GM12875 (cell line): Measurements from ENCODE around the gene BRSK2.

Experiments used
- H3K4me3 ChIP-seq: one replicate; pipeline ENCODE4 v1.5.1; 2011; ENCODE audit warnings: low read depth, low read length, control low read depth
- CTCF ChIP-seq: IDR thresholded peaks from 2 replicates; pipeline ENCODE4 v1.5.1; 2011; ENCODE audit warnings: low read depth, mild to moderate bottlenecking, control low read depth, inconsistent platforms, low read length, moderate library complexity, borderline replicate concordance; ENCODE audit not compliant: insufficient read depth

BRSK2 gene

GRCh38 chr11:1499899-1500298 is 110.2 kb downstream of the BRSK2 start:
- no peak overlapping the region for H3K4me3 ChIP-seq
- no peak for TF ChIP-seq CTCF

- no peak for TF ChIP-seq CTCF
- H3K4me3 ChIP-seq = no peak overlapping the region
Observed at GRCh38 chr11:1500466-1501420, 111.0 kb downstream of the BRSK2 start.

- H3K4me3 ChIP-seq = no peak overlapping the region
- no peak for TF ChIP-seq CTCF
Observed at GRCh38 chr11:1501421-1502167, 111.9 kb downstream of the BRSK2 start.

GRCh38 chr11:1502168-1502953 is 112.6 kb downstream of the BRSK2 start:
- TF ChIP-seq CTCF = no peak
- H3K4me3 ChIP-seq = no peak overlapping the region

- H3K4me3 ChIP-seq = no peak overlapping the region
- no peak for TF ChIP-seq CTCF
Observed at GRCh38 chr11:1502954-1503707, 113.4 kb downstream of the BRSK2 start.

GRCh38 chr11:1503708-1504104 is 114.0 kb downstream of the BRSK2 start:
- TF ChIP-seq CTCF = no peak
- H3K4me3 ChIP-seq = no peak overlapping the region
